ENCODE results near the gene HAPLN1.

- TF ChIP-seq CTCF (IDR thresholded peaks at IDR 0.05; ENCODE audit: poor library complexity, severe bottlenecking) (no peak), EZH2 (IDR thresholded peaks at IDR 0.05; ENCODE audit: borderline replicate concordance, insufficient read depth, low read length, poor library complexity, severe bottlenecking) (no peak), EP300 (conservative IDR thresholded peaks at IDR 0.05; ENCODE audit: poor library complexity, severe bottlenecking) (no peak), RAD21 (conservative IDR thresholded peaks at IDR 0.05) (no peak), TAF1 (IDR thresholded peaks at IDR 0.05; ENCODE audit: low read depth) (no peak), SMC3 (conservative IDR thresholded peaks at IDR 0.05; ENCODE audit: poor library complexity) (no peak), MXI1 (conservative IDR thresholded peaks at IDR 0.05; ENCODE audit: poor library complexity, severe bottlenecking) (no peak)
Observed at GRCh38 chr5:83764101-83764500, 43.4 kb upstream of the HAPLN1 start.

All from neural cell (in vitro differentiated cells).